Transverse colon (tissue), 4 donors: Measurements from ENCODE around the gene LMO7. TPM values are rescaled to one million over a fixed set of nuclear protein-coding genes. Genes with fewer than 3 reads are reported as not detected.
"Not testable (repeated sequence)": the region's sequence is repeated elsewhere in the genome, so short reads cannot be mapped to it uniquely, and the experiment has no call there.

Experiments used
- DNase-seq: peaks from one replicate; pipeline ENCODE4 v3.0.0-alpha.2; 2019
- H3K27ac ChIP-seq, 4 donors: fragments of 200-600 bp; sonication (generic); 2 replicates each; pipeline ENCODE4 v1.5.1; 2016 to 2018; ENCODE audit warnings: inconsistent platforms in 4 of 4
- H3K27me3 ChIP-seq: fragments of 200-600 bp; sonication (generic); 2 replicates; pipeline ENCODE4 v1.5.1; 2017; ENCODE audit warnings: inconsistent platforms
- H3K36me3 ChIP-seq, 4 donors: fragments of 200-600 bp; sonication (generic); 2 replicates each; pipeline ENCODE4 v1.5.1; 2017 to 2019; ENCODE audit warnings: inconsistent platforms in 4 of 4
- H3K4me1 ChIP-seq, 4 donors: fragments of 200-600 bp; sonication (generic); 2 replicates each; pipeline ENCODE4 v1.5.1; 2017 to 2020; ENCODE audit warnings: inconsistent platforms in 4 of 4
- H3K4me3 ChIP-seq, 4 donors: fragments of 200-600 bp; sonication (generic); 1 replicate in 1 of 4; 2 replicates in 3 of 4; pipeline versions ENCODE4 v1.5.1 to v1.6.1; 2017 to 2019; ENCODE audit warnings: inconsistent platforms in 4 of 4
- H3K9me3 ChIP-seq, 2 donors: fragments of 200-600 bp; sonication (generic); 2 replicates each; pipeline ENCODE4 v1.5.1; 2017 to 2019; ENCODE audit warnings: inconsistent platforms in 2 of 2
- CTCF ChIP-seq, 5 experiments: fragments of 200-600 bp in 3 of 5; fragments of 450-650 bp in 2 of 5; sonication (generic) in 3 of 5; IDR thresholded peaks; 1 replicate in 2 of 5; 2 replicates in 3 of 5; pipeline ENCODE4 v1.5.1; 2016 to 2017; ENCODE audit warnings: antibody characterized with exemption in 5 of 5, inconsistent platforms in 3 of 5, mild to moderate bottlenecking in 2 of 5, moderate library complexity in 1 of 5
- EP300 ChIP-seq: sonication (generic); formaldehyde crosslinking; IDR thresholded peaks from one replicate; pipeline ENCODE4 v1.6.1; 2017; ENCODE audit warnings: antibody characterized with exemption, low read depth
- POLR2A ChIP-seq: fragments of 450-650 bp; IDR thresholded peaks from one replicate; pipeline ENCODE4 v1.6.1; 2016; ENCODE audit warnings: antibody characterized with exemption, mild to moderate bottlenecking, moderate library complexity
- POLR2AphosphoS5 ChIP-seq, 3 donors: sonication (generic); formaldehyde crosslinking; IDR thresholded peaks; one replicate each; pipeline ENCODE4 v1.6.1; 2016; ENCODE audit warnings: antibody characterized with exemption in 3 of 3
- WGBS, 2 donors: methylation state at CpG; one replicate each; pipeline ENCODE4 v1.1.5; 2018; ENCODE audit warnings: low coverage in 1 of 2; 5-methylcytosine and 5-hydroxymethylcytosine counted together
- in situ Hi-C, 4 donors: fragments of 200-750 bp; cut with MboI; loops; one replicate each; pipeline versions ENCODE4 v1.15.0 to v1.15.1; 2017; ENCODE audit warnings: low sequenced_read_pairs in 3 of 4, low pct_ligation_motif_present in 1 of 4, low pct_unique_long_range_greater_than_20kb in 1 of 4
- intact Hi-C: fragments of 100-400 bp; cut with DNase I; formaldehyde crosslinking; loops from one replicate; pipeline ENCODE4 v1.15.1; 2023; ENCODE audit warnings: low total_unique reads
- total RNA-seq, 4 donors: library from RNA; depleted of rRNA; stranded (reverse); fragments of >200 nt; gene quantifications; one replicate each; pipeline ENCODE4 v1.1.0, GENCODE V29; 2016

The LMO7 gene
- total RNA-seq, 4 donors from 2014 or later, result 82.6 to 304 (median 190) TPM

GRCh38 chr13:75771818-75772217 lies 135.7 kb downstream of the LMO7 start:
- H3K27ac ChIP-seq, result no peak overlapping the region
- H3K9me3 ChIP-seq, result no peaks in the 10 kb centered on the region
- intact Hi-C loops, result no loop called here
- no peak for DNase-seq
- in situ Hi-C loops, result no loop called here
- H3K4me3 ChIP-seq, result no peak overlapping the region
- no peaks in the 10 kb centered on the region for H3K36me3 ChIP-seq
- no peaks in the 10 kb centered on the region for H3K27me3 ChIP-seq
- TF ChIP-seq POLR2A, result no peak
- TF ChIP-seq EP300, result no peak
- TF ChIP-seq POLR2AphosphoS5 (IDR thresholded peaks at IDR 0.05), result no peak
- no peak for TF ChIP-seq CTCF (IDR thresholded peaks at IDR 0.05)
- peaks cover 4 to 36% (median 16%) of the 10 kb centered on the region in 4 donors for H3K4me1 ChIP-seq

DNA sequence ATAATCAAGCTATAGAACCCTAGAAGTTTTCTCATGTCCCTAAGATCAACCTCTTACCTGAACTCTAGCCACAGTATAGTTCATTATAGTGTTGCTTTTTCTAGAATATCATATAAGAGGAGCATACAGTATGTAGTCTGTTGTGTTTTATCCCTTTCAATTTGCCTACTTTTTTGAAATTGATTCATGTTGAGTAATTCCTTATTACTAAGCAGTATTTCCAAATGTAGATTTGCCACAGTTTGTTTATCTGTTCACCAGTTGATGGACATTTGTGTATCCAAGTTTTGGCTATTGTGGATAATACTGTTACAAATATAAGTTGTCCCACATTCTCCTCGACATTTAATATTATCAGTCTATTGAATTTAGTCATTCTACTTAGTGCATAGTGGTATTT lies 138.0 kb downstream of the LMO7 start:
- TF ChIP-seq POLR2A (no peak), CTCF (IDR thresholded peaks at IDR 0.05) (no peak), POLR2AphosphoS5 (IDR thresholded peaks at IDR 0.05) (no peak), EP300 (no peak)
- DNase-seq, result no peak
- H3K4me3 ChIP-seq, result no peak overlapping the region
- intact Hi-C loops (no loop called here), in situ Hi-C loops (no loop called here)
- H3K36me3 ChIP-seq, result no peaks in the 10 kb centered on the region
- no peaks in the 10 kb centered on the region for H3K9me3 ChIP-seq
- H3K4me1 ChIP-seq, result peaks cover 4 to 32% (median 13%) of the 10 kb centered on the region in 4 donors
- no peak overlapping the region for H3K27ac ChIP-seq
- H3K27me3 ChIP-seq, result no peaks in the 10 kb centered on the region
- WGBS, 2 donors, result 87 to 100% methylated on average over 1 of the region's 1 CpG

DNA sequence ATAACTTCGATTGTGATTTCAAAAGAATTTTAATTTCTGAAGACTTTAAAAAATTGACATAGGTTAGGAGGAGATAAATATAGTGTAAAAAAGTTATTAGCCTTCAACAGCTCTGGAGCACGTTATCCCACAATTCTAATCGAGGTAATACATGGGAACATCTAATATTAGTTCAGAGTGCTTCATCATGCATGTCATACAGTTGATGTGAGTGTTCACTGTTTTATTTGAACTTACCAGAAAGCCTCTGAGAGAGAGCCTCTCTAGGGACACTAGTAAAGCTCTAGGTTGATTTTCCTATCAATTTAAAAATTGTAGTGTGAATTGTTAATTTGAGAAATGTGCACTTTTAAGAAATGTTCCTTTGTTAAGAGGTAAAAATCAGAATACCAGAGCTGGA lies 140.4 kb downstream of the LMO7 start:
- Histone ChIP-seq H3K27me3 (no peaks in the 10 kb centered on the region), H3K4me1 (peaks cover 0 to 9% (median 7%) of the 10 kb centered on the region in 4 donors), H3K36me3 (no peaks in the 10 kb centered on the region), H3K4me3 (no peak overlapping the region), H3K9me3 (peaks cover 0 to 4% of the 10 kb centered on the region in 2 donors), H3K27ac (peak overlapping the region in 1 of 4 donors; percentile 34)
- DNase-seq, result no peak
- no peak for TF ChIP-seq EP300
- no peak for TF ChIP-seq POLR2AphosphoS5 (IDR thresholded peaks at IDR 0.05)
- TF ChIP-seq POLR2A, result no peak
- no peak for TF ChIP-seq CTCF (IDR thresholded peaks at IDR 0.05)
- in situ Hi-C loops, result no loop called here
- 44 to 58% methylated on average over 3 of the region's 3 CpGs for WGBS, 2 donors
- intact Hi-C loops, result no loop called here

DNA sequence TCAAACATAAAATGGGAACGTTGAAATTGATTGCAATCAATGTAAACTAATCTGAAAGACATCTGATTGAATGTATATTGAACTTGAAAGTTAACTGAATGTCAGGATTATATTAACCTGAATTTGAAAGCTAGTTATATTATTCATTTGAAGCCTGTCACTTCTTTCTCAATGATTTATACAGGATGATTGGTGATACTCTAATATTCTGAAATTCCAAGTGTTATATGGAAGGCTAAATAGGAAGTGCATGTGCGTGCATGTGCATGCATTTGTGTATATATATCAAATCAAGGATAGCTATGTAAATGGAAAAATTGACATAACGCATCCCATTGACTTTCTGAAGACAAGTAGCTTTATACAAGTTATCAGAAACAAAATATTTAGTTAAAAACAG lies 143.3 kb downstream of the LMO7 start:
- WGBS, 2 donors, result 92% methylated on average over 3 of the region's 3 CpGs
- Histone ChIP-seq H3K4me3 (no peak overlapping the region), H3K9me3 (peaks cover 0 to 4% of the 10 kb centered on the region in 2 donors), H3K36me3 (no peaks in the 10 kb centered on the region), H3K27me3 (no peaks in the 10 kb centered on the region), H3K27ac (no peak overlapping the region), H3K4me1 (peaks cover 0 to 17% (median 11%) of the 10 kb centered on the region in 4 donors)
- in situ Hi-C loops, result no loop called here
- TF ChIP-seq EP300 (no peak), POLR2A (no peak), CTCF (IDR thresholded peaks at IDR 0.05) (no peak), POLR2AphosphoS5 (IDR thresholded peaks at IDR 0.05) (no peak)
- no peak for DNase-seq
- intact Hi-C loops, result no loop called here

DNA sequence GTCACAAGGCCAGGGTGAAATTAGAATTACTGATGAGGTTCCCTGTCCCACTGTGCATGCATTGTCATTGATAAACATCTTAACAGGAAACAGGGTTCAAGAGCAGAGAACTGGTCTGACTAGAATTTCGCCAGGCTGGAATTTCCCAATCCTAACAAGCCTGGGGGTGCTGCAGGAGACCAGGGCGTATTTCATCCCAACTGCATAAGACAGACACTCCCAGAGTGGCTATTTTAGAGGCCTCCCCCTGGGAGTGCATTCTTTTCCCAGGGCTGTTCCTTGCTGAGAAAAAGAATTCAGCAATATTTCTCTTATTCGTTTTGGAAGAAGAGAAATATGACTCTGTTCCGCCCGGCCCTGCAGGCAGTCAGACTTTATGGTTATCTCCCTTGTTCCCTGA lies 144.0 kb downstream of the LMO7 start:
- H3K4me3 ChIP-seq, intact Hi-C loops, in situ Hi-C loops, H3K36me3 ChIP-seq, H3K27me3 ChIP-seq, H3K9me3 ChIP-seq, H3K27ac ChIP-seq, DNase-seq: not testable (repeated sequence)
- H3K4me1 ChIP-seq, result peaks cover 0 to 20% (median 12%) of the 10 kb centered on the region in 4 donors
- WGBS, 2 donors, result 89 to 90% methylated on average over 2 to 5 of the region's 5 CpGs
